LNCAP (cell line): Measurements from ENCODE around the gene COMP.

Source experiments
- CTCF ChIP-seq: fragments of 450-650 bp; IDR thresholded peaks from 2 replicates; pipeline ENCODE4 v1.5.1; 2017; ENCODE audit warnings: mild to moderate bottlenecking

COMP gene

GRCh38 chr19:18800079-18800478 is 9.0 kb upstream of the COMP start:
- no peak for TF ChIP-seq CTCF

DNA sequence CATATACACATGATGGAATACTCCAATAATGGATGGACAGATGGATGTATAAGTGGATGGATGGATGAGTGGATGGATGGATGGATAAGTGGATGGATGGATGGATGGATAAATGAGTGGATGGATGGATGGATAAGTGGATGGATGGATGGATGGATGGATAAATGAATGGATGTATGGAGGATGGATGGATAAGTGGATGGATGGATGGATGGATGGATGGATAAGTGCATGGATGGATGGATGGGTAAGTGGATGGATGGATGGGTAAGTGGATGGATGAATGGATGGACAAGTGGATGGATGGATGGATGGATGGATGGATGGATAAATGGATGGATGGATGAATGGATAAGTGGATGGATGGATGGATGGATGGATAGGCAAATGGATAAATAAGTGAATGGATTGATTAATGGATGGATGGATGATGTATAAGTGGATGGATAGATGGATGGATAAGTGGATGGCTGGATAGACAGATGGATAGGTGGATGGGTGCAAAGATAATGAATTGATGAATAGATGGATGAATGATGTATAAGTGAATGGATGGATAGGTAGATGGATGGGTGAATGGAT is 8.4 kb upstream of the COMP start:
- TF ChIP-seq CTCF: no peak

- no peak for TF ChIP-seq CTCF
Observed at GRCh38 chr19:18798384-18799352, 7.6 kb upstream of the COMP start.

DNA sequence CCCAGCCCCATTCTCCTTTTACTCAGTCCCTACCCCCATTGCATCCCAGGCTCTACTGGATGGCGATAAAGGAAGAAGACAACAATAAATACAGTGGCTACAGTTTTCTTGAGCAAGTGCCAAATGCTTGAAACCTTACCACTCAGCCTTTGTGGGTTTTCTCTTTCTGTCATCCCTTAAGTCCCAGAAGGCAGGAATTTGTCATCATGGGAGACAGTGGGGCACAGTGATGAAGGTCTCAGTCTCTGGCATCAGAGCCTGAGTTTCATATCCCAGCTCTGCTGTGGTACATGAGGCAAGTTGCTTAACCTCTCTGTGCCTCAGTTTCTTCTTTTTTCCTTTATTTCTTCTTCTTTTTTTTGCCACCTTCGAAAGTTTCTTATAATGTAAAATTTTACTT is 5.1 kb upstream of the COMP start:
- TF ChIP-seq CTCF: no peak

GRCh38 chr19:18795540-18795939 is 4.4 kb upstream of the COMP start:
- TF ChIP-seq CTCF: no peak

GRCh38 chr19:18794692-18795091 is 3.6 kb upstream of the COMP start:
- no peak for TF ChIP-seq CTCF

DNA sequence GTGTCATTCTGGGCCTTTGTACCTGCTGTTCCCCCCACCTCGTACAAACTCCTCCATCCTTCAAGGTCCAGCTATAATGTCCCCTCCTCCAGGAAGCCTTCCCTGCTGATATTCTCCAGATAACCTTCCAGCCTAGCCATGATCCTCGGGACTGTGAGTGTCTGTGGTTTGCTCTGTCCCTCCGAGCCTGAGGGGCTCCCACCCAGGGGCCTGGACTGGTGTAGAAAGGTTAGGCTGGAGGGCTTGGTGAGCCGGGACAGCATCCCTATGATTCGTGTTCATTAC is 2.9 kb upstream of the COMP start:
- TF ChIP-seq CTCF: no peak
